Neuronal stem cell (in vitro differentiated cells): ENCODE measurements around the gene TNFSF12.

Experiments
- DNase-seq: peaks from one replicate; pipeline ENCODE4 v3.0.0-alpha.2; 2013; ENCODE audit warnings: low spot score
- H2AFZ ChIP-seq: one replicate; pipeline ENCODE4 v1.6.1; 2013; ENCODE audit warnings: mild to moderate bottlenecking, low read length, inconsistent platforms
- H2AK5ac ChIP-seq: 2 replicates; pipeline ENCODE4 v1.6.1; 2013; ENCODE audit warnings: low read depth, mild to moderate bottlenecking, inconsistent platforms, low read length, moderate library complexity, mixed read lengths
- H2BK120ac ChIP-seq: 2 replicates; pipeline ENCODE4 v1.6.1; 2013; ENCODE audit warnings: low read depth, mild to moderate bottlenecking, inconsistent platforms, low read length, moderate library complexity, mixed read lengths
- H2BK12ac ChIP-seq: one replicate; pipeline ENCODE4 v1.6.1; 2013; ENCODE audit warnings: low read length, inconsistent platforms
- H2BK15ac ChIP-seq: 2 replicates; pipeline ENCODE4 v1.6.1; 2013; ENCODE audit warnings: mild to moderate bottlenecking, low read length, inconsistent platforms, mixed read lengths
- H2BK5ac ChIP-seq: one replicate; pipeline ENCODE4 v1.6.1; 2013; ENCODE audit warnings: inconsistent platforms, mild to moderate bottlenecking, low read length, moderate library complexity
- H3K14ac ChIP-seq: one replicate; pipeline ENCODE4 v1.6.1; 2013; ENCODE audit warnings: low read length, inconsistent platforms
- H3K18ac ChIP-seq: 2 replicates; pipeline ENCODE4 v1.6.1; 2013; ENCODE audit warnings: low read length, inconsistent platforms
- H3K23ac ChIP-seq: 2 replicates; pipeline ENCODE4 v1.6.1; 2013; ENCODE audit warnings: low read depth, mild to moderate bottlenecking, mixed read lengths, low read length, inconsistent platforms; ENCODE audit not compliant: poor library complexity
- H3K27ac ChIP-seq: replicated peaks from 3 replicates; pipeline ENCODE4 v1.5.1; 2013; ENCODE audit warnings: low read length, inconsistent platforms
- H3K27me3 ChIP-seq, 3 experiments: 2 replicates each; pipeline ENCODE4 v1.6.1; 2013; ENCODE audit warnings: low read length in 3 of 3, mild to moderate bottlenecking in 2 of 3, inconsistent platforms in 1 of 3, low read depth in 1 of 3, mixed read lengths in 1 of 3, moderate library complexity in 1 of 3; ENCODE audit not compliant: control insufficient read depth in 3 of 3, insufficient read depth in 3 of 3
- H3K36me3 ChIP-seq, 2 donors: replicated peaks in 1 of 2; 2 replicates each; pipeline ENCODE4 v1.6.1; 2013; ENCODE audit warnings: low read length in 2 of 2; ENCODE audit not compliant: control insufficient read depth in 2 of 2, insufficient read depth in 2 of 2
- H3K4ac ChIP-seq: 2 replicates; pipeline ENCODE4 v1.6.1; 2013; ENCODE audit warnings: inconsistent platforms, mild to moderate bottlenecking, low read length, moderate library complexity
- H3K4me1 ChIP-seq, 2 donors: 1 replicate in 1 of 2; 2 replicates in 1 of 2; pipeline ENCODE4 v1.6.1; 2013; ENCODE audit warnings: low read length in 2 of 2, low read depth in 1 of 2; ENCODE audit not compliant: control insufficient read depth in 2 of 2, insufficient read depth in 1 of 2
- H3K4me2 ChIP-seq: one replicate; pipeline ENCODE4 v1.6.1; 2013; ENCODE audit warnings: mild to moderate bottlenecking, low read length, inconsistent platforms; ENCODE audit not compliant: insufficient read depth, poor library complexity, severe bottlenecking
- H3K4me3 ChIP-seq, 2 donors: 2 replicates each; pipeline ENCODE4 v1.5.1; 2013; ENCODE audit warnings: low read length in 2 of 2, mild to moderate bottlenecking in 2 of 2, inconsistent platforms in 1 of 2, moderate library complexity in 1 of 2
- H3K79me1 ChIP-seq: one replicate; pipeline ENCODE4 v1.6.1; 2013; ENCODE audit warnings: low read depth, mild to moderate bottlenecking, inconsistent platforms, low read length, moderate library complexity
- H3K9ac ChIP-seq: one replicate; pipeline ENCODE4 v1.6.1; 2013; ENCODE audit warnings: mild to moderate bottlenecking, low read depth, low read length, inconsistent platforms; ENCODE audit not compliant: poor library complexity
- H3K9me3 ChIP-seq, 2 donors: replicated peaks in 1 of 2; 2 replicates each; pipeline versions ENCODE3 to v1.6.1; 2013; ENCODE audit warnings: low read length in 2 of 2, mild to moderate bottlenecking in 2 of 2, inconsistent platforms in 1 of 2, low read depth in 1 of 2, mixed read lengths in 1 of 2, moderate library complexity in 1 of 2; ENCODE audit not compliant: control insufficient read depth in 2 of 2, insufficient read depth in 1 of 2
- H4K8ac ChIP-seq: one replicate; pipeline ENCODE4 v1.6.1; 2013; ENCODE audit warnings: low read depth, mild to moderate bottlenecking, inconsistent platforms, low read length, moderate library complexity
- H4K91ac ChIP-seq: one replicate; pipeline ENCODE4 v1.6.1; 2013; ENCODE audit warnings: low read length, low read depth, mild to moderate bottlenecking, inconsistent platforms; ENCODE audit not compliant: poor library complexity
- WGBS, 2 donors: extraction: QIAGEN DNeasy Blood & Tissue Kit; methylation state at CpG; one replicate each; pipeline ENCODE4 v1.1.7; 2013; ENCODE audit warnings: missing lambda C conversion rate in 2 of 2, mixed read lengths in 1 of 2; ENCODE audit not compliant: insufficient read length in 2 of 2, insufficient replicate concordance in 1 of 2; ENCODE audit errors: extremely low coverage in 2 of 2; 5-methylcytosine and 5-hydroxymethylcytosine counted together

The TNFSF12 gene

DNA sequence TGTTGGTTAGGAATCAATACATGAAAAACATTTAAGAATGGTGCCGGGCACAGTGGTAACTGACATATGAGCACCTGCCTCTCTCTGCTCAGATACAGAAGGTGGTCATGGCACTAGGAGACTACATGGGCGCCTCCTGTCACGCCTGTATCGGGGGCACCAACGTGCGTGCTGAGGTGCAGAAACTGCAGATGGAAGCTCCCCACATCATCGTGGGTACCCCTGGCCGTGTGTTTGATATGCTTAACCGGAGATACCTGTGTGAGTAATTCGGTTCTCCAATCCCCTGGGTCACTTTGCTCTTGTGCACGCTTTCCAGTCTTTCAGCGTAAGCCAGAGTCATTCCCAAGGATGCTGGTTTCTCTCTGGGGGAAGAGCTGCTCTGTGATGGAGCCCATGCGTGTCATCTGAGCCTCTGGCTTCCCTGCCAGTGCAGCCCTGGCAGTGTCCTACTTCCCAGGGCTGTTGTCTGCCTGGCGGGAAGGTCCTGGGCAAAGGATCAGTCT is 27.6 kb downstream of the TNFSF12 start:
- no CpG with 5 or more reads among the region's 14 CpGs for WGBS, 2 donors
- H2AK5ac ChIP-seq: no peak overlapping the region
- H3K4me1 ChIP-seq: peaks cover 12 to 14% of the 10 kb centered on the region in 2 donors
- no peaks in the 10 kb centered on the region for H3K9me3 ChIP-seq
- no peak overlapping the region for H3K23ac ChIP-seq
- no peak overlapping the region for H3K4me2 ChIP-seq
- H3K4me3 ChIP-seq: no peak overlapping the region
- H3K9ac ChIP-seq: no peak overlapping the region
- peaks cover 14% of the 10 kb centered on the region for H3K79me1 ChIP-seq
- H3K27ac ChIP-seq: no peak overlapping the region
- H2BK5ac ChIP-seq: no peak overlapping the region
- peaks cover 56 to 80% of the 10 kb centered on the region in 2 donors for H3K36me3 ChIP-seq
- no peak for DNase-seq
- no peak overlapping the region for H3K14ac ChIP-seq
- no peak overlapping the region for H2AFZ ChIP-seq
- H3K27me3 ChIP-seq: no peaks in the 10 kb centered on the region
- H2BK12ac ChIP-seq: no peak overlapping the region
- no peak overlapping the region for H2BK120ac ChIP-seq
- H2BK15ac ChIP-seq: no peak overlapping the region
- H4K8ac ChIP-seq: no peak overlapping the region
- H4K91ac ChIP-seq: no peak overlapping the region
- no peak overlapping the region for H3K18ac ChIP-seq
- H3K4ac ChIP-seq: no peak overlapping the region

DNA sequence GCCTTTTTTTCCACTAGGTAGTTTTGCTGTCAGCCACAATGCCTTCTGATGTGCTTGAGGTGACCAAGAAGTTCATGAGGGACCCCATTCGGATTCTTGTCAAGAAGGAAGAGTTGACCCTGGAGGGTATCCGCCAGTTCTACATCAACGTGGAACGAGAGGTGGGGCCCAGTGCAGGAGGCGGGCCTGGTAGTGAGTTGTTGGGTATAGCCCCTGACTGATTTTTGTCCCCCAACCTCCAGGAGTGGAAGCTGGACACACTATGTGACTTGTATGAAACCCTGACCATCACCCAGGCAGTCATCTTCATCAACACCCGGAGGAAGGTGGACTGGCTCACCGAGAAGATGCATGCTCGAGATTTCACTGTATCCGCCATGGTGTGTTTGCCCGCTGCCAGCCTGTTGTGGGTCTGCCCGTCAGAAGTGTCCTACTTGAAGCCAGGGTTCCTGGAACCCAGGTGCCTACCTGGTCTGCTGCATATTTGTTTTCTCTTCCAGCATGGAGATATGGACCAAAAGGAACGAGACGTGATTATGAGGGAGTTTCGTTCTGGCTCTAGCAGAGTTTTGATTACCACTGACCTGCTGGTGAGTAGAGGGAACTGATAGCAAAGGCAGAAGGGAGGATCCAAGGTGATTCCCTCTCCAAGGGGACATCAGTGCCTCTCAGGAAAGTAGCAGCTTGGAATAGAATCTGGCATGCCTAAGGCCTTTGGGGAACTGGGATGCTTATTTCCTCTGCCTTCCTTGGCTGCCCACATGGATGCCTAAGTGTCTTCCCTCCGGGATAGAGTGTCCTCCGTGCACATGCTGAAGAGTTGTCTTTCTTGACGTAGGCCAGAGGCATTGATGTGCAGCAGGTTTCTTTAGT is 28.7 kb downstream of the TNFSF12 start:
- Histone ChIP-seq H2AK5ac (no peak overlapping the region), H3K79me1 (peaks cover 19% of the 10 kb centered on the region), H4K8ac (no peak overlapping the region), H2BK12ac (no peak overlapping the region), H3K18ac (no peak overlapping the region), H3K23ac (no peak overlapping the region), H3K4me2 (no peak overlapping the region), H2BK120ac (no peak overlapping the region), H2BK5ac (no peak overlapping the region), H3K9ac (no peak overlapping the region), H3K4me3 (no peak overlapping the region), H3K9me3 (no peaks in the 10 kb centered on the region), H3K4ac (no peak overlapping the region), H3K27me3 (no peaks in the 10 kb centered on the region), H4K91ac (no peak overlapping the region), H3K27ac (peak overlapping the region; percentile 7), H2AFZ (no peak overlapping the region), H3K14ac (no peak overlapping the region), H3K4me1 (peaks cover 10 to 13% of the 10 kb centered on the region in 2 donors), H2BK15ac (no peak overlapping the region), H3K36me3 (peaks cover 58 to 85% of the 10 kb centered on the region in 2 donors)
- WGBS, 2 donors: no CpG with 5 or more reads among the region's 17 CpGs
- DNase-seq: no peak

DNA sequence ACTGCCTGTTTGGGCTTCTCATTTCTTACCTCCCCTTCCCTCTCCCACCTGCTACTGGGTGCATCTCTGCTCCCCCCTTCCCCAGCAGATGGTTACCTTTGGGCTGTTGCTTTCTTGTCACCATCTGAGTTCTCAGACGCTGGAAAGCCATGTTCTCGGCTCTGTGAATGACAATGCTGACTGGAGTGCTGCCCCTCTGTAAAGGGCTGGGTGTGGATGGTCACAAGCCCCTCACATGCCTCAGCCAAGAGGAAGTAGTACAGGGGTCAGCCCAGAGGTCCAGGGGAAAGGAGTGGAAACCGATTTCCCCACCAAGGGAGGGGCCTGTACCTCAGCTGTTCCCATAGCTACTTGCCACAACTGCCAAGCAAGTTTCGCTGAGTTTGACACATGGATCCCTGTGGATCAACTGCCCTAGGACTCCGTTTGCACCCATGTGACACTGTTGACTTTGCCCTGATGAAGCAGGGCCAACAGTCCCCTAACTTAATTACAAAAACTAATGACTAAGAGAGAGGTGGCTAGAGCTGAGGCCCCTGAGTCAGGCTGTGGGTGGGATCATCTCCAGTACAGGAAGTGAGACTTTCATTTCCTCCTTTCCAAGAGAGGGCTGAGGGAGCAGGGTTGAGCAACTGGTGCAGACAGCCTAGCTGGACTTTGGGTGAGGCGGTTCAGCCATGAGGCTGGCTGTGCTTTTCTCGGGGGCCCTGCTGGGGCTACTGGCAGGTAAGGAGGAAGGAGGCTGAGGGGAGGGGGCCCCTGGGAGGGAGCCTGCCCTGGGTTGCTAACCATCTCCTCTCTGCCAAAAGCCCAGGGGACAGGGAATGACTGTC is 30.4 kb downstream of the TNFSF12 start, which contains the start of gene CD68:
Gene CD68, plus strand, starts transcription at position 638 of the 833 bp plus-strand sequence. Its CDS starts 40 bp downstream, at position 678.
- no peak for DNase-seq
- H3K4me3 ChIP-seq: no peak within 1 kb of the TSS
- WGBS, 2 donors: no CpG with 5 or more reads among the region's 7 CpGs

More for the DNA sequence above, 30.4 kb downstream of the TNFSF12 start, which contains the start of gene CD68:
- H2AFZ ChIP-seq: no peak within 1 kb of the TSS
- H2BK120ac ChIP-seq: no peak within 1 kb of the TSS
- H3K4me1 ChIP-seq: peaks cover 18 to 21% of the 10 kb centered on the region in 2 donors
- H3K9me3 ChIP-seq: no peaks in the 10 kb centered on the region
- peak within 1 kb of the TSS; percentile 92 for H3K23ac ChIP-seq
- H2AK5ac ChIP-seq: no peak within 1 kb of the TSS
- H3K36me3 ChIP-seq: peaks cover 55 to 84% of the 10 kb centered on the region in 2 donors
- no peak within 1 kb of the TSS for H3K14ac ChIP-seq
- H3K27me3 ChIP-seq: no peaks in the 10 kb centered on the region
- H3K79me1 ChIP-seq: peaks cover 18% of the 10 kb centered on the region
- no peak within 1 kb of the TSS for H2BK15ac ChIP-seq
- H3K27ac ChIP-seq: peak within 1 kb of the TSS; percentile 52
- no peak within 1 kb of the TSS for H4K91ac ChIP-seq
- no peak within 1 kb of the TSS for H3K4ac ChIP-seq
- H3K9ac ChIP-seq: peak within 1 kb of the TSS; percentile 26
- H3K4me2 ChIP-seq: no peak within 1 kb of the TSS
- no peak within 1 kb of the TSS for H2BK12ac ChIP-seq
- H4K8ac ChIP-seq: no peak within 1 kb of the TSS
- no peak within 1 kb of the TSS for H3K18ac ChIP-seq
- no peak within 1 kb of the TSS for H2BK5ac ChIP-seq
